Suppressor macrophage treated with lipopolysaccharide for 4 hours (primary cell): ENCODE measurements around the gene FLT3.
A peak's percentile ranks its signal among the peaks of the same experiment; 100 is the strongest.
"Not testable (repeated sequence)": the region's sequence is repeated elsewhere in the genome, so short reads cannot be mapped to it uniquely, and the experiment has no call there.

Source experiments
- DNase-seq: peaks from one replicate; pipeline ENCODE4 v3.0.0-alpha.2; 2020

The FLT3 gene

GRCh38 chr13:27971236-27971645 is 129.1 kb downstream of the FLT3 start:
- DNase-seq = no peak

GRCh38 chr13:27970382-27971235 is 129.8 kb downstream of the FLT3 start:
- no peak for DNase-seq

- no peak for DNase-seq
Observed at GRCh38 chr13:27969866-27970229, 130.5 kb downstream of the FLT3 start.

- DNase-seq = no peak
Observed at GRCh38 chr13:27969082-27969865, 131.1 kb downstream of the FLT3 start, which contains the start of gene CDX2. Gene CDX2, minus strand, starts transcription at chr13:27969315. Its CDS starts 309 bp downstream, at chr13:27969006.

- no peak for DNase-seq
Observed at GRCh38 chr13:27968316-27969081, 131.9 kb downstream of the FLT3 start.

- no peak for DNase-seq
Observed at GRCh38 chr13:27967736-27968315, 132.6 kb downstream of the FLT3 start.

- DNase-seq = no peak
Observed at GRCh38 chr13:27967203-27967735, 133.1 kb downstream of the FLT3 start.

- DNase-seq = no peak
Observed at GRCh38 chr13:27966641-27967202, 133.7 kb downstream of the FLT3 start.

- no peak for DNase-seq
Observed at GRCh38 chr13:27965740-27966640, 134.4 kb downstream of the FLT3 start.

GRCh38 chr13:27965343-27965739 is 135.0 kb downstream of the FLT3 start:
- no peak for DNase-seq

GRCh38 chr13:27964741-27965323 is 135.5 kb downstream of the FLT3 start:
- no peak for DNase-seq

- not testable (repeated sequence) for DNase-seq
Observed at GRCh38 chr13:27964206-27964605, 136.2 kb downstream of the FLT3 start.

GRCh38 chr13:27963491-27963890 is 136.9 kb downstream of the FLT3 start:
- no peak for DNase-seq

GRCh38 chr13:27962982-27963381 is 137.4 kb downstream of the FLT3 start:
- no peak for DNase-seq

GRCh38 chr13:27962128-27962841 is 138.1 kb downstream of the FLT3 start:
- no peak for DNase-seq

GRCh38 chr13:27961227-27962085 is 138.9 kb downstream of the FLT3 start:
- no peak for DNase-seq

GRCh38 chr13:27960362-27961226 is 139.8 kb downstream of the FLT3 start:
- DNase-seq = peak; percentile 63

GRCh38 chr13:27959976-27960361 is 140.4 kb downstream of the FLT3 start:
- DNase-seq = no peak
